Neural cell (in vitro differentiated cells): ENCODE results near the gene SDCCAG8. TPM values are rescaled to one million over a fixed set of nuclear protein-coding genes. Genes with fewer than 3 reads are reported as not detected.

Experiments used
- H2AFZ ChIP-seq: fragments of 200-600, 300-800 bp; sonication (generic), shearing (Covaris generic); 2 replicates; pipeline ENCODE4 v1.6.0; 2014; ENCODE audit warnings: low read depth, mild to moderate bottlenecking, antibody characterized with exemption, low read length, moderate library complexity
- H3F3A ChIP-seq: fragments of 200-600 bp; shearing (Covaris generic); 2 replicates; pipeline ENCODE4 v1.6.1; 2016; ENCODE audit warnings: mild to moderate bottlenecking, moderate library complexity, mixed read lengths, antibody characterized with exemption, low read length; ENCODE audit not compliant: insufficient read depth, poor library complexity, severe bottlenecking
- H3K27ac ChIP-seq: fragments of 200-600, 300-800 bp; sonication (generic), shearing (Covaris generic); 2 replicates; pipeline ENCODE4 v1.5.1; 2014; ENCODE audit warnings: mild to moderate bottlenecking, low read length, moderate library complexity
- H3K27me3 ChIP-seq: fragments of 300-800, 200-600 bp; sonication (generic), shearing (Covaris generic); 2 replicates; pipeline ENCODE4 v1.6.0; 2014; ENCODE audit warnings: mild to moderate bottlenecking, low read depth, low read length, moderate library complexity; ENCODE audit not compliant: insufficient read depth
- H3K36me3 ChIP-seq: fragments of 300-800, 200-600 bp; sonication (generic), shearing (Covaris generic); 2 replicates; pipeline ENCODE4 v1.5.1; 2014; ENCODE audit warnings: mild to moderate bottlenecking, antibody characterized with exemption, low read length, moderate library complexity; ENCODE audit not compliant: insufficient read depth
- H3K4me2 ChIP-seq: fragments of 300-800, 200-600 bp; sonication (generic), shearing (Covaris generic); 2 replicates; pipeline ENCODE4 v1.6.0; 2014; ENCODE audit warnings: mild to moderate bottlenecking, low read length
- H3K4me3 ChIP-seq: fragments of 300-800, 200-600 bp; sonication (generic), shearing (Covaris generic); 2 replicates; pipeline ENCODE4 v1.5.1; 2014; ENCODE audit warnings: mild to moderate bottlenecking, low read length, moderate library complexity
- H3K79me2 ChIP-seq: fragments of 200-600 bp; shearing (Covaris generic); replicated peaks from 2 replicates; pipeline ENCODE4 v1.6.0; 2014; ENCODE audit warnings: mild to moderate bottlenecking, low read length, moderate library complexity; ENCODE audit not compliant: insufficient read depth
- H3K9ac ChIP-seq: fragments of 300-800, 200-600 bp; sonication (generic), shearing (Covaris generic); 2 replicates; pipeline ENCODE4 v1.6.1; 2016; ENCODE audit warnings: mild to moderate bottlenecking, low read length, mixed read lengths
- H3K9me2 ChIP-seq: fragments of 200-600 bp; shearing (Covaris generic); 2 replicates; pipeline ENCODE4 v1.6.1; 2016; ENCODE audit warnings: mild to moderate bottlenecking, low read length, mixed read lengths; ENCODE audit not compliant: insufficient read depth
- H3K9me3 ChIP-seq: fragments of 200-600, 300-800 bp; sonication (generic), shearing (Covaris generic); 2 replicates; pipeline ENCODE4 v1.6.1; 2016; ENCODE audit warnings: mild to moderate bottlenecking, mixed run types, low read length, moderate library complexity, mixed read lengths
- H4K20me1 ChIP-seq: fragments of 200-600 bp; shearing (Covaris generic); 2 replicates; pipeline ENCODE4 v1.6.1; 2016; ENCODE audit warnings: mild to moderate bottlenecking, mixed run types; ENCODE audit not compliant: insufficient read depth
- EP300 ChIP-seq: fragments of 450-650 bp; conservative IDR thresholded peaks from 2 replicates; pipeline ENCODE4 v1.6.1; 2014; ENCODE audit warnings: antibody characterized with exemption, mild to moderate bottlenecking, moderate library complexity; ENCODE audit not compliant: poor library complexity, severe bottlenecking
- EZH2 ChIP-seq: fragments of 200-600, 300-800 bp; shearing (Covaris generic), sonication (generic); IDR thresholded peaks from 2 replicates; pipeline ENCODE4 v1.6.1; 2014; ENCODE audit warnings: antibody characterized with exemption, low read length, borderline replicate concordance, mild to moderate bottlenecking; ENCODE audit not compliant: insufficient read depth, poor library complexity, severe bottlenecking
- MXI1 ChIP-seq: fragments of 450-650 bp; conservative IDR thresholded peaks from 2 replicates; pipeline ENCODE4 v1.6.1; 2014; ENCODE audit warnings: antibody characterized with exemption, mild to moderate bottlenecking; ENCODE audit not compliant: poor library complexity, severe bottlenecking
- POLR2AphosphoS5 ChIP-seq: IDR thresholded peaks from 2 replicates; pipeline ENCODE4 v1.6.1; 2012
- SMC3 ChIP-seq: fragments of 450-650 bp; conservative IDR thresholded peaks from 2 replicates; pipeline ENCODE4 v1.6.1; 2014; ENCODE audit warnings: antibody characterized with exemption, mild to moderate bottlenecking, moderate library complexity; ENCODE audit not compliant: poor library complexity
- TAF1 ChIP-seq: IDR thresholded peaks from 2 replicates; pipeline ENCODE4 v1.6.1; 2012; ENCODE audit warnings: low read depth
- polyA plus RNA-seq: library from polyadenylated mRNA; depleted of rRNA; stranded (reverse); fragments of >200 nt; gene quantifications from 2 replicates; pipeline ENCODE4 v1.2.3, GENCODE V29; 2014
- TF ChIP-seq, protein P1 (sequence below): fragments of 450-650 bp; IDR thresholded peaks from 2 replicates; pipeline ENCODE4 v1.5.1; 2014; ENCODE audit warnings: antibody characterized with exemption, mild to moderate bottlenecking, moderate library complexity; ENCODE audit not compliant: poor library complexity, severe bottlenecking
- TF ChIP-seq, protein P2 (sequence below): IDR thresholded peaks from 2 replicates; pipeline ENCODE4 v1.6.1; 2012; ENCODE audit warnings: borderline replicate concordance

SDCCAG8 gene
- polyA plus RNA-seq, 1 donor from 2014 or later: 32.2 TPM

DNA sequence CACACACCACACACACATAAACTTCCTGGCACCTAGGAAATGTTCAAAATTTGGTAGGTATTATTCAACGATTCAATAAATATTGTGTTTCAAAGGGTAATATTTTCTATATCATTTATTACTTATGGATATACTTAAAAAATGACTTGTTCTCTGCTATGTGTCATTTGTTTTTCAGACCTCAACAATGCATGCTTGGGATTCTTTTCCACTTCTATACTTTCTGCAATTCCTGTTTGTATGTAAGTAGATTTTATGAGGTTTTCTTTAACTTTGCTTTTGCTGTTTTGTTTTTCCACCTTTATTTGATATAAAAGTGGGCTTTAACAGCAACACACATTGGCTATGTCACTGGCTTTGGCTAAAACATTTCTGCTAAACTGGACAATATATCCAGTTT is 4.3 kb upstream of the SDCCAG8 start (continued):
- TF ChIP-seq EZH2: no peak

DNA sequence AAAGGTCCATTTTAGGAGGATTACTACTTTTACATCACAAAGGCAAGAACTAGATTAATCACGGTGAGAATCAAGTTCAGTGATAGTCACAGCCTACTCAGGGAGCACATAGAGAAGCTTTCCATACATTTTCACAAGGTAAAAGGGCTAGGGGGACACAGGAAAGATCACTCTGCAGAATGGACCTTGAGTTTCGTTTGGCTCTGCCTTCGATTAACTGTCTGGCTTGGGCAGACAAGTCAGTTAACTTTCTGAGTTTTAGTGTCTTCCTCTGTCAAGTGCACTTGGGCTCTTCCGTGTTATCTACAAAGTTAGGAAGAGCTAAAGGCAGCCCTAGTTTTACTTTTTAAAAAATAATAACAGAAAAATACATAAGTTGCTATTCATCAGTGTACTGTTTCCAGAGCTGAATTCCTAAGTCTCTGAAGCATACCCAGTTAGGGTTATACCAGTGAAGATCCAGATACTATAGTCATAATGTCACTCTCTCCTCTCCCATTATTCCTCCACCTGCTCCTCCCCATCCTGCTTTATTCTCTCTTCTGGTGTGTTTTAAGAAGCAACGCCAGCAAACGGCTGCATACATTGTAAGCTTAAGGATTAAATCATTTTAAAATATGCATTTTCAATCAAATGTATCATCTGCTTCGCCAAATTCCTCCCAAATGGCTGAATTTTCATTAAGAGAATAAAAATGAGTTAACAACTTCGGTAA is 2.5 kb upstream of the SDCCAG8 start:
- no peaks in the 10 kb centered on the region for H3K9me3 ChIP-seq
- H3F3A ChIP-seq: peaks cover 8% of the 10 kb centered on the region
- H3K9ac ChIP-seq: peak overlapping the region; percentile 98
- peaks cover 40% of the 10 kb centered on the region for H4K20me1 ChIP-seq
- H3K27me3 ChIP-seq: no peaks in the 10 kb centered on the region
- H3K9me2 ChIP-seq: no peaks in the 10 kb centered on the region
- no peaks in the 10 kb centered on the region for H3K36me3 ChIP-seq
- peak overlapping the region; percentile 94 for H3K27ac ChIP-seq
- H3K4me2 ChIP-seq: peak overlapping the region; percentile 100
- no peak for TF ChIP-seq EP300
- TF ChIP-seq MXI1: peak; percentile 19
- peaks cover 84% of the 10 kb centered on the region for H3K79me2 ChIP-seq
- H3K4me3 ChIP-seq: peak overlapping the region; percentile 83
- no peak overlapping the region for H2AFZ ChIP-seq

DNA sequence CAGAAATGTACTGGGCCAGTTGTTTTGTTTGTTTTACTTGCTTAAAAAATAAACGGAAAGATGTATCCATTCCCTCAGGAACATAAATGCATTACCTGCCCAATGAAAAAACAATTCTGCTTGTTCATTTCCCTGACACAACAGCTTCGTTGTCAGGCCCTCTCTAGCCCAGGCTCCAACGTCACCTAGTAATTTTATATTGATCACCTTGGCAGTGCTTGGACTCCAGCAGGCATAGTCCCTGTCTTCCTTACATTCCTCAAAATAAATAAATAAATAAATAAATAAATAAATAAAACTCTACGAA is 2.0 kb upstream of the SDCCAG8 start:
- peaks cover 79% of the 10 kb centered on the region for H3K79me2 ChIP-seq
- no peak for TF ChIP-seq MXI1
- no peak for TF ChIP-seq SMC3
- no peak for TF ChIP-seq POLR2AphosphoS5
- no peak for TF ChIP-seq TAF1
- TF ChIP-seq EP300: no peak
- TF ChIP-seq EZH2: no peak
- TF ChIP-seq, protein P1, sequence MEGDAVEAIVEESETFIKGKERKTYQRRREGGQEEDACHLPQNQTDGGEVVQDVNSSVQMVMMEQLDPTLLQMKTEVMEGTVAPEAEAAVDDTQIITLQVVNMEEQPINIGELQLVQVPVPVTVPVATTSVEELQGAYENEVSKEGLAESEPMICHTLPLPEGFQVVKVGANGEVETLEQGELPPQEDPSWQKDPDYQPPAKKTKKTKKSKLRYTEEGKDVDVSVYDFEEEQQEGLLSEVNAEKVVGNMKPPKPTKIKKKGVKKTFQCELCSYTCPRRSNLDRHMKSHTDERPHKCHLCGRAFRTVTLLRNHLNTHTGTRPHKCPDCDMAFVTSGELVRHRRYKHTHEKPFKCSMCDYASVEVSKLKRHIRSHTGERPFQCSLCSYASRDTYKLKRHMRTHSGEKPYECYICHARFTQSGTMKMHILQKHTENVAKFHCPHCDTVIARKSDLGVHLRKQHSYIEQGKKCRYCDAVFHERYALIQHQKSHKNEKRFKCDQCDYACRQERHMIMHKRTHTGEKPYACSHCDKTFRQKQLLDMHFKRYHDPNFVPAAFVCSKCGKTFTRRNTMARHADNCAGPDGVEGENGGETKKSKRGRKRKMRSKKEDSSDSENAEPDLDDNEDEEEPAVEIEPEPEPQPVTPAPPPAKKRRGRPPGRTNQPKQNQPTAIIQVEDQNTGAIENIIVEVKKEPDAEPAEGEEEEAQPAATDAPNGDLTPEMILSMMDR: no peak
- TF ChIP-seq, protein P2, sequence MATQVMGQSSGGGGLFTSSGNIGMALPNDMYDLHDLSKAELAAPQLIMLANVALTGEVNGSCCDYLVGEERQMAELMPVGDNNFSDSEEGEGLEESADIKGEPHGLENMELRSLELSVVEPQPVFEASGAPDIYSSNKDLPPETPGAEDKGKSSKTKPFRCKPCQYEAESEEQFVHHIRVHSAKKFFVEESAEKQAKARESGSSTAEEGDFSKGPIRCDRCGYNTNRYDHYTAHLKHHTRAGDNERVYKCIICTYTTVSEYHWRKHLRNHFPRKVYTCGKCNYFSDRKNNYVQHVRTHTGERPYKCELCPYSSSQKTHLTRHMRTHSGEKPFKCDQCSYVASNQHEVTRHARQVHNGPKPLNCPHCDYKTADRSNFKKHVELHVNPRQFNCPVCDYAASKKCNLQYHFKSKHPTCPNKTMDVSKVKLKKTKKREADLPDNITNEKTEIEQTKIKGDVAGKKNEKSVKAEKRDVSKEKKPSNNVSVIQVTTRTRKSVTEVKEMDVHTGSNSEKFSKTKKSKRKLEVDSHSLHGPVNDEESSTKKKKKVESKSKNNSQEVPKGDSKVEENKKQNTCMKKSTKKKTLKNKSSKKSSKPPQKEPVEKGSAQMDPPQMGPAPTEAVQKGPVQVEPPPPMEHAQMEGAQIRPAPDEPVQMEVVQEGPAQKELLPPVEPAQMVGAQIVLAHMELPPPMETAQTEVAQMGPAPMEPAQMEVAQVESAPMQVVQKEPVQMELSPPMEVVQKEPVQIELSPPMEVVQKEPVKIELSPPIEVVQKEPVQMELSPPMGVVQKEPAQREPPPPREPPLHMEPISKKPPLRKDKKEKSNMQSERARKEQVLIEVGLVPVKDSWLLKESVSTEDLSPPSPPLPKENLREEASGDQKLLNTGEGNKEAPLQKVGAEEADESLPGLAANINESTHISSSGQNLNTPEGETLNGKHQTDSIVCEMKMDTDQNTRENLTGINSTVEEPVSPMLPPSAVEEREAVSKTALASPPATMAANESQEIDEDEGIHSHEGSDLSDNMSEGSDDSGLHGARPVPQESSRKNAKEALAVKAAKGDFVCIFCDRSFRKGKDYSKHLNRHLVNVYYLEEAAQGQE: no peak
- no peaks in the 10 kb centered on the region for H3K36me3 ChIP-seq
- H3K9me2 ChIP-seq: no peaks in the 10 kb centered on the region
- no peaks in the 10 kb centered on the region for H3K9me3 ChIP-seq
- H3K9ac ChIP-seq: peak overlapping the region; percentile 98
- peak overlapping the region; percentile 100 for H3K4me2 ChIP-seq
- peak overlapping the region; percentile 94 for H3K27ac ChIP-seq
- peak overlapping the region; percentile 83 for H3K4me3 ChIP-seq
- H2AFZ ChIP-seq: peak overlapping the region; percentile 56
- no peaks in the 10 kb centered on the region for H3K27me3 ChIP-seq
- peaks cover 37% of the 10 kb centered on the region for H4K20me1 ChIP-seq
- H3F3A ChIP-seq: peaks cover 8% of the 10 kb centered on the region
